Embryonic facial prominence (tissue), 1 donor: Measurements from ENCODE around the gene EXOC4.

Source experiments
- DNase-seq: peaks from one replicate; pipeline ENCODE4 v3.0.0-alpha.2; 2016; ENCODE audit errors: extremely low spot score

The EXOC4 gene

GRCh38 chr7:133670250-133670649 is 417.4 kb downstream of the EXOC4 start:
- DNase-seq = no peak

GRCh38 chr7:133672866-133673265 is 420.0 kb downstream of the EXOC4 start:
- no peak for DNase-seq

GRCh38 chr7:133674079-133674763 is 421.3 kb downstream of the EXOC4 start:
- no peak for DNase-seq

DNA sequence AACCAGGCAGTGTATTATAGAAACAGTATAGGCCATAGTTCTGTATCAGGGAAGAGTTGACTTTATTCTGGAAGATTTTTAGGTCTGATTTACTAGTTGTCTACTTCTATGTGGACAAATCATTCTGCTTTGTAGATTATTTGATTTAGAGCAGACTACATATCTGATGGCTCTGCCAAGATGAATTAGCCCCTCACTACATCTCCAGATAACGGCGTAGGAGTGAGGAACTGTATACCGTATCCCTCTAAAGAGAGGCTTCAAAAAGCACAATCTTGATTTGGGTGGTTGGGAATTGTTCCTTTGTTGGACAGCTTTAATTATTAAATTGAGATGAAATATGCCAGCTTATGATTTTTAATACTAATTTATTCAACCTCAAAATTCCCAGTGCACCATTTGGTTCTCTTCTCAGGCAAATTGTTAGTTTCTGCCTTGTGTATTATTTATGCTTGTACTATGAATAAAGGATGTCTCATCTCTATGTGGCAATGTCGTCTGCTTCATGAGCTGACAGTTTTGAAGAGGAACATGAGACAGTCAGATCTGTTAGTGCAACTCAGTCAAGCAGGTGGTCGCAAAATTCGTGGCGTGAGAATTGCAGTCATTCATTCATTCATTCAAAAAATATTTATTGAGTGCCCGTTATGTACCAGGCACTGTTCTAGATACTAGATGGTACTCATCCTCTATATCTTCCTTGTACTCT is 422.8 kb downstream of the EXOC4 start:
- no peak for DNase-seq

DNA sequence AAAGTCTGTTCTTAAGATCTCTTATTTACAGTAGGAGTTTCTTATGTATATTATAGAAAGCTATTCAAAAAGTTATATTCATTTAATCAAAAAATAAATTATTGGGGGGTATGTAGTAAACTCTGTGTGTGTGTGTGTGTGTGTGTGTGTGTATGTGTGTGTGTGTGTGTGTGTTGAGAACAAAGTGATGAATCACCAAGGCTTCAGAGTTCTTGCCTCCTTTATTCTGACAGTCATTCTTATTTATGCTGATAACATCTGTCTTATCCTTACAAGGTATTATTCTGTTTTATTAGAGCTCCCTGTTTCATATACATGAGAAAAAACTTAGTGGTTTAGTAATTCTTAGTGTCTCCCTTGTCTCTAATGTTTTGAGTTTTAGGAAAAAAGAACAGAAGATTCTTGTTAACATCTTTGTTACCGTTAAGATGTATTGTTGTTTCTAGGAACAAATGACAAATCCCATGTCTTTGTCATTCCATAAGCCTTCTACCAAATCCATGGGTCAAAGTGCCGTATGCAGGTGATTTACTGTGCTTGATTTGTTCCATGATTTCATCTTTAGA is 424.0 kb downstream of the EXOC4 start:
- DNase-seq = no peak

- DNase-seq = no peak
Measured at GRCh38 chr7:133678137-133678814, 425.4 kb downstream of the EXOC4 start.

DNA sequence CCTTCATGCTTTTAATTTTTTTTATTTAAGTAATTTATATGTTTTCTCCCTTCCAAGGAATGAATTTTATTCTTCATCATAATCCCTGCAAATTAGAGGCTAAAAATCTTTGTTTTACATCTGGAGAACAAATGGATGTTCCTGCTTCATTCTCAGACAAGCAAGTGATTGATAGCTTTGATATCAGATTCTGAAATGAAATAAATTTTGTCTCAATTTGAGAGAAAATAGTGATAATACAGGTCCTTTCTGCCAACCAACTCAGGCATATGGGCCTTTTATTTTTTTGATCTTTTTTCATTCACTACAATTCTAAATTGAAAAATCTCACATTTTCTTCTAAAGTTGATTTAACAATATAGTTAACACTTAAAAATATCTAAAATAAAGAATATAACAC is 427.1 kb downstream of the EXOC4 start:
- DNase-seq = no peak

GRCh38 chr7:133681529-133681928 is 428.7 kb downstream of the EXOC4 start:
- no peak for DNase-seq

DNA sequence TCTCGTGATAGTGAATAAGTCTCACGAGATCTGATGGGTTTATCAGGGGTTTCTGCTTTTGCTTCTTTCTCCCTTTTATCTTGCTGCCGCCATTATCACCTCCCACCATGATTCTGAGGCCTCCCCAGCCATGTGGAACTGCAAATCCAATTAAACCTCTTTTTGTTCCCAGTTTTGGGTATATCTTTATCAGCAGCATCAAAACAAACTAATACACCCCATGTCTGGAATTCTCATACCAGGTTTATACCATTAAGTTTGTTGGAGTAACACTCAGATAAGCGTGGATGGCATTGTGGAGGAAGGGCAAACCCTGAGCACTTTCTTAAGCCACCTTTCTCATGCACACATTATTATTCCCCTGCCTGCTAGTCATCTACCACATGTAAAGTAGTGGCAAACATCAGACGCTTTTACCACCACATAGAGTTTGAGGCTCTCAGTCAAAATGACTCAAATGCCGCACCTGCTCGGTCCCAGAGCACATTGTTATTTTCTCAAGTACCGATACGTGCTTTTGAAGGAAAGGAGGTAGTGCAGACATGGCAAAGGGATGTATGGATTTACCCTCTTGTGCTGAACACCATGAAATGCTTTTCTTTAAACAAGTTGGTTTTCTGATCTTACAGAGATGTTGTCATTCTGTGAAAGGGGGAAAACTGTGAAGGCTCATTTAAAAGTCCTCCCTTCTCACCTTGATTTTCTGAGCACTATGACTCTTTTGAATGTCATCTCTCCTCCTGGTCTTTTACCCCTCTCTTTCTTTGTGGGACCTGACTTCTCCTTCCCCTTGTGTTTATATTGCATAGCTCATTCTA is 429.7 kb downstream of the EXOC4 start:
- no peak for DNase-seq

- DNase-seq = no peak
Measured at GRCh38 chr7:133683182-133683454, 430.2 kb downstream of the EXOC4 start.

DNA sequence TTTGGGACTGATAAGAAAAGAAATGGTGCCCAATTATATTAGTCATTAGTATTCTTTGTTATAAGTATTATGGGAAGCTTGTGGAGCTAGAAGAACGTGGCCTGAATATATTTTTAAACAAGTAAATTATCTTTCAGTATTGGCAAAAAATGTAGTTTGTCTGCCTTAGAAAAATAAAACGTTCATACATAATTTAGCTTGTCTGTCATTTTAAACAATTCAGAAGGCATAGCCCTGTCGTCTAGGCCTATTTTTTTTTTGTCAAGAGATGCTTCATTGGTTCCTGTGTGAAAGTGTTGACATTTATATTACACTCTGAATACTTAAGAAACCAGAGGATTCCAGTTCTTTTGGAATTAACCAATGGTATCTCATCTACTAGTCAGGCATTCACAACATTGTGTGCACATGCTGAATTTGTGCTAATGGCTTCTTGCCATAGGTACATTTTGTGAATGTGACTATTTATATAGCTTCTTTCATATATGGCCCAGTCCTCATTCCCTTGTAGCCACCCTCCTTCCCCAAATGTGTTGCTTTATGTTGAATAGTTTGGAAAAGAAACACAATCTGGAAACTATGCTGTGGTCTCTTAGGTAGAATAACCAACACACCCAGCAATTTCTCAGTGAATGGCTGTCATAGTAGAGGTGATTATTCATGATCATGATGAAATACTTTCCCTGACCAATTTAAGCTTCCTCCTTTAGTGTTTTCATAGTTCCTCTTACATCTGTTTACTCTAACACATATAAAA is 435.8 kb downstream of the EXOC4 start:
- DNase-seq = no peak

GRCh38 chr7:133690740-133691139 is 437.9 kb downstream of the EXOC4 start:
- no peak for DNase-seq

DNA sequence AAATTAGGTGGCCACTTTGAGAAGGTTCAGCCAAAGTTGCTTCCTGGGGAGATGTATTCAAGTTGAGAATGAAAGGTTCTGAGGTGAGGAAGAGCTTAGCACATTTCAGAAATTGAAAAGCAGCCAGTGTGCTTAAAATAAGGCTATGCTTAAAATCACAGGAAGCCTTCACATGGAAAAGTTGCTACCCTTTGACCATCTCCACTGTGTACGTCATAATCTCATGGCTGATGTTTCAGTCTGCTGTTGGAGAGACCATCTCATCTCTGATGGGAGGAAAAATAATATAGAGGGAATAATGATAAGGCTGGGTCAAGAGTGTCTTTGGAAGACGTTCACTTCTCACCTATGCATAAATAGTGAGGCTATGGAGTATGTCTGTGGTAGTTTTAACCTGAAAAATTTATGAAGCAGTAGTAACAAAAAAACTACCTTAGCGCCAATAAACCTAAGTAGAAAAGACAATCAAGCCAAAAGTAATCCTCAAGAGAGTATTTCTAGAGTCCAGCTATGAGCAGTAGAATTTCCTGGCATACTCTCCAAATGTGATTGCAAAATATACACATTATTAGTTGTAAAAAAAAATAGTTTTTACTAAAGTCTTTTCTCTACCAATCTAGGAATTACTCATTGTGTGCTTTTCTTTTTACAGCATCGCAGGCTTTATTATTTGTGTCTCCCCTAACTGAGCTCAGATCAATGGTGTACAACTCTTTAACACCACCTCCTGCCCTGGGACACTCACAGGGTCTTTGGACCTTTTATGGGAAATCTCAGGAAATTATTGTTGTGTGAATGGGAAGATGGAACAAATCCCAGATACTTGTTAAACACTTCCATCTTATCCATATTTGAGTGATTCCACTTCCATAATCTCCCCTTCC is 439.1 kb downstream of the EXOC4 start:
- DNase-seq = no peak

DNA sequence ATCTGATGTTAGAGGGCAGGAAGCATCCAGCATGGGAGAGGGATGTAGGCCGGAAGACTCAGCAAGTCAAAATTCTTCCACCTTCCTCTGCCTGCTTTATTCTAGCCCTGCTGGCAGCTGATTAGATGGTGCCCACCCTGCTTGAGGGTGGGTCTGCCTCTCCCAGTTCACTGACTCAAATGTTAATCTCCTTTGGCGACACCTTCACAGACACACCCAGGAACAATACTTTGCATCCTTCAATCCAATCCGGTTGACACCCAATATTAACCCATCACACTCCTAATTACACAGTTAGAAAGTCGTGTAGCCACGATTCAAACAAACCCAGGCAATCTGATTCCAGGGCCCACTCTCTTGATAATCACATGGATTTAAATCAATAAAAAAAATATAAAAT is 440.4 kb downstream of the EXOC4 start:
- no peak for DNase-seq

DNA sequence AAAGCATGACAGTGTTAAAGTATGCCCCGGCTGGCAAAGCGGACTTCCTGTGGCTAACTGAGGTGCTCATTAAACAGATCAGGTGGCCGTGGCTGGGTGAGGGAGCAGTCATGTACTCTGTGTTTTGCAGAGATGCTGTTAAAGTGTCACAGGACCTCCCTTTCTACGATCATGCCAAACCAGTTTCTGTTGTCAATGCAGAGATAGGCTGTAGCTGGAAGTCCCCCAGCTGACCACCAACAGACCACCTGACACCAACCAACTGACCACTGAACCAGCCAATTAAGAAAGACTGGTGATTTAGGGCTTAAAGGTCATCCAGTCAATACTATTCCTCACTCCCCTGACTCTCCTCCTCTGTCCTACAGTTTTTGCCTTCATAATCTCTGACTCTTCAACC is 443.2 kb downstream of the EXOC4 start:
- no peak for DNase-seq

GRCh38 chr7:133697585-133697984 is 444.7 kb downstream of the EXOC4 start:
- no peak for DNase-seq

DNA sequence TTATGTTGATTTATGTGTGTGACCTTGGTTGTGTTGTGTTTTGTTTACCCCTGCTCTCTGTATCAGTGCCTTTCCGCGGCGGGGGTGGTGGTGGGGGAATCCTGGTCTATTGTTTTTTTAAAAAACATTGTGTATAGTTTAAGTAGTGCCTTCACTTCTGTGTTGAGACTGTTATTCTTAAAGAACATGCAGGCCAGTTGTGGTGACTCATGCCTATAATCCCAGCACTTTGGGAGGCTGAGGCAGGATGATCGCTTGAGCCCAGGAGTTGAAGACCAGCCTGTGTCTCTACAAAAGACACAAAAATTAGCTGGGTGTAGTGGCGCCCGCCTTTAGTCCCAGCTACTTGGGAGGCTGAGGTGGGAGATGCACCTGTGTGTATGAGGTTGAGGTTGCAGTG is 445.2 kb downstream of the EXOC4 start:
- DNase-seq = no peak

DNA sequence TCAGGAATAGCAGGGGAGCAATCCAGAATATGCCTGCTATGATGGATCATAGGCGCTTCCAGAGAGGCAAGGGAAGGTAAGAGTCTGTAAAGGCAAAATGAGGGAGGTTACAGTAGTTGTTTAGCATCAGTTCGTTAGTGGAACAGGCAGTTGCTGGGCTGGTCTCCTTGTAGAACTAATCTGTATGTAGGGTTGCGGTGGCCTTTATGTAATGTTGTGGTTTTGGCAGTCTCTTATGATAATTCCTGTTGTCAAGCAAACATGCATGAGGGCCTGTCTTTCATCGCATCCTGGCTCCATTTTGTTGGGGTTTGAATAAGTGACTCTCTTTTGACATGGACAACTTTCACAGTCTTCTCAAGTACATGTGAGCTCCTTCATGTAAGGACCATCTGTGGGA is 446.5 kb downstream of the EXOC4 start:
- no peak for DNase-seq

DNA sequence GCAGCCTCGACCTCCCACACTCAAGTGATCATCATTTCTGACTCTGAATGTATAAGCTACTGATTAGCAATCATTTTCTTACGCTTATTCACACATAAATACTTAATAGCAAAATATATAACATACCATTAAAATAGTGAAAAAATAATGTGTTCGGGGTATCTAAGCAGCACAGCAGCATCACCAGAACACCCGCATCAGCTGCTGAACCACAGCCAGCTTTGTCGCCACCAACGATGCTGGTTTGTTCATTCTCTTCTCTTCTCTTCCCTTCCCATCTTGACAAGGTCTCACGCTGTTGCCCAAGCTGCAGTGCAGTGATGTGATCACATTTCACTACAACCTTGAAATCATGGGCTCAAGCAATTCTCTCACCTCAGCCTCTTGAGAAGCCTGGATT is 449.2 kb downstream of the EXOC4 start:
- DNase-seq = no peak

DNA sequence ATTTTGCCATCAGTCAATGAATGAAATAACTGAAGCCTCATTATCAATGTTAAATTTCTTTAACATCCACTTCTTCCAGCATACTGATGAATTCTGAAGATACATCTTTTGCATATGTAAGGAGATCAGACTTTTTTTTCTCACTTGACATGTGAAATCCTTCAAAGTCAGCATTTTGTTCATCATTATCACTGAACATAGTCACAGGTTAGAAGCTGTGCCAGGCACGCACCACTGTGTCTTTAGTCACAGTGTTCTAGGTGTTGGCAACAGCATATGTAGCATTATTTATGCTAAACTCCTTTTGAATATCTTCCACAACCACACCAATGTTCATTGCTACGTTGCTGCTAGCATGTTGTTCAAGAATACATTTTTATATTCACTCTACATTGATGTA is 450.1 kb downstream of the EXOC4 start:
- DNase-seq = no peak
